Erythroblast (primary cell): ENCODE measurements around the gene ADK.

ENCODE experiments used
- GATA1 ChIP-seq: IDR thresholded peaks from 2 replicates; pipeline ENCODE4 v1.6.1; 2011; ENCODE audit warnings: low read depth, mild to moderate bottlenecking, control low read depth, low read length, moderate library complexity
- POLR2A ChIP-seq: IDR thresholded peaks from 2 replicates; pipeline ENCODE4 v1.6.1; 2011; ENCODE audit warnings: mild to moderate bottlenecking, low read length

DNA sequence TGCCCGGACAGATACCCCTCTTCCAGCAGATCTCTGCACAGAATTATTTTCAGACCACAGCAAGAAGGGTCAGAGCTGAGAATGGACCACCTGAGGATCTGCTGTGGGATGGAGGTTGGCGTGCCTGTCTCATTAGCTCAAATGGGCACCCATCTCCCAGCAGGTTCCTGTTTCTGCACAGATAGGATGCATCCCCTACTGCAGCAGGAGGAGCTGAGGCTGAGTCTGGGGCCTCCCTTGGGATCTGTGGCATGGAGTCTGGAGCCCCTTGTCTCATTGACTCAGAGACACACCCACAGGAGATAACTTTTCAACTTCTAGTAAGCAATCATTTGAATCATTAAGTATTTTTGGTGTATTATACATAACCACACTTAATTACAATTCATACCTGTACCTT, 212.7 kb downstream of the ADK start:
- TF ChIP-seq POLR2A (no peak), GATA1 (no peak)
